Measurements from ENCODE around the gene STRIT1. TPM values are rescaled to one million over a fixed set of nuclear protein-coding genes. Genes with fewer than 3 reads are reported as not detected.

The STRIT1 gene
- total and polyA plus RNA-seq, 9 of the 15 experiments (the other 6 are each of a cell fraction or from before 2014, with no cell fraction given) = not detected

GRCh38 chr3:155282385-155283091 lies 10.9 kb downstream of the STRIT1 start (continued):
- TF ChIP-seq CAMTA2 (CRISPR knock-in tag; conservative IDR thresholded peaks at IDR 0.05) (no peak), MBD2 (IDR thresholded peaks at IDR 0.05; ENCODE audit: borderline replicate concordance, low read depth) (peak; percentile 68; the same call in 1 of the 2 replicates), MTF1 (CRISPR knock-in tag; IDR thresholded peaks at IDR 0.05; ENCODE audit: borderline replicate concordance) (no peak), ZNF778 (CRISPR knock-in tag; IDR thresholded peaks at IDR 0.05) (no peak), ZNF174 (CRISPR knock-in tag; IDR thresholded peaks at IDR 0.05) (no peak), MGA (IDR thresholded peaks at IDR 0.05) (peak; percentile 29; the same call in 1 of the 2 replicates), ADNP (tag; IDR thresholded peaks at IDR 0.05) (no peak), ZBTB9 (CRISPR knock-in tag; IDR thresholded peaks at IDR 0.05) (no peak), TAL1 (IDR thresholded peaks at IDR 0.05) (peak; percentile 93), SUPT5H (IDR thresholded peaks at IDR 0.05) (0 out of 2 replicates have a peak, but pooled peaks have one; percentile 19), CBX1 (IDR thresholded peaks at IDR 0.05; ENCODE audit: low read depth) (no peak), POLR2AphosphoS2 (IDR thresholded peaks at IDR 0.05; ENCODE audit: low read length) (no peak), BMI1 (IDR thresholded peaks at IDR 0.05; ENCODE audit: low read length) (no peak), EP400 (IDR thresholded peaks at IDR 0.05) (peak; percentile 44; the same call in 1 of the 2 replicates), SRF (CRISPR knock-in tag; IDR thresholded peaks at IDR 0.05) (peak in 1 of 2 experiments; percentile 24; a peak in 1 of 4 replicates), EWSR1 (IDR thresholded peaks at IDR 0.05; ENCODE audit: borderline replicate concordance, low read depth, partially characterized antibody) (no peak), TCFL5 (CRISPR knock-in tag; conservative IDR thresholded peaks at IDR 0.05) (no peak)
